GM12872 (cell line): Measurements from ENCODE around the gene ACP7.

Experiments
- CTCF ChIP-seq: IDR thresholded peaks from 3 replicates; pipeline ENCODE4 v1.5.1; 2011; ENCODE audit warnings: low read depth, mild to moderate bottlenecking, low read length, moderate library complexity; ENCODE audit not compliant: insufficient read depth

ACP7 gene

GRCh38 chr19:39138221-39139211 is 54.3 kb downstream of the ACP7 start:
- no peak for TF ChIP-seq CTCF

GRCh38 chr19:39139305-39139874 is 55.2 kb downstream of the ACP7 start:
- TF ChIP-seq CTCF: no peak

GRCh38 chr19:39139971-39140453 is 55.8 kb downstream of the ACP7 start:
- TF ChIP-seq CTCF: no peak

- TF ChIP-seq CTCF: no peak
These were observed 56.4 kb downstream of the ACP7 start for GRCh38 chr19:39140594-39140993.

GRCh38 chr19:39141929-39142328 is 57.8 kb downstream of the ACP7 start:
- TF ChIP-seq CTCF: no peak

GRCh38 chr19:39142630-39143029 is 58.5 kb downstream of the ACP7 start:
- no peak for TF ChIP-seq CTCF

GRCh38 chr19:39144290-39145071 is 60.3 kb downstream of the ACP7 start:
- no peak for TF ChIP-seq CTCF
